HEK293 (cell line): ENCODE data around the gene ATP6V0C.

Experiments
- CTCF ChIP-seq: fragments of 450-650 bp; formaldehyde crosslinking; IDR thresholded peaks from 2 replicates; pipeline ENCODE4 v1.5.1; 2016; ENCODE audit warnings: missing biosample characterization, missing genetic modification characterization
- PATZ1 ChIP-seq: fragments of 450-650 bp; formaldehyde crosslinking; IDR thresholded peaks from 2 replicates; pipeline ENCODE4 v1.5.1; 2016; ENCODE audit warnings: missing biosample characterization, missing genetic modification characterization
- PBX3 ChIP-seq: sonication (generic); formaldehyde crosslinking; IDR thresholded peaks from 2 replicates; pipeline ENCODE4 v1.8.1; 2022; ENCODE audit warnings: mild to moderate bottlenecking, moderate library complexity, missing genetic modification reagents
- REST ChIP-seq: fragments of 450-650 bp; formaldehyde crosslinking; IDR thresholded peaks from 2 replicates; pipeline ENCODE4 v1.5.1; 2016; ENCODE audit warnings: missing biosample characterization, missing genetic modification characterization
- SCRT2 ChIP-seq: fragments of 450-650 bp; formaldehyde crosslinking; IDR thresholded peaks from 2 replicates; pipeline ENCODE4 v1.5.1; 2016; ENCODE audit warnings: missing biosample characterization, missing genetic modification characterization
- SP2 ChIP-seq: fragments of 450-650 bp; formaldehyde crosslinking; IDR thresholded peaks from 2 replicates; pipeline ENCODE4 v1.5.1; 2016; ENCODE audit warnings: missing biosample characterization, missing genetic modification characterization
- TCF7L2 ChIP-seq: IDR thresholded peaks from 2 replicates; pipeline ENCODE4 v1.6.1; 2011; ENCODE audit warnings: low read depth, mild to moderate bottlenecking, inconsistent platforms, low read length, moderate library complexity, borderline replicate concordance
- YY1 ChIP-seq: fragments of 450-650 bp; formaldehyde crosslinking; IDR thresholded peaks from 2 replicates; pipeline ENCODE4 v1.5.1; 2018; ENCODE audit warnings: missing biosample characterization, missing genetic modification characterization
- ZNF146 ChIP-seq: fragments of 450-650 bp; formaldehyde crosslinking; IDR thresholded peaks from 2 replicates; pipeline ENCODE4 v1.5.1; 2016; ENCODE audit warnings: missing biosample characterization, missing genetic modification characterization
- ZNF155 ChIP-seq: fragments of 450-650 bp; formaldehyde crosslinking; IDR thresholded peaks from 2 replicates; pipeline ENCODE4 v1.5.1; 2016; ENCODE audit warnings: missing biosample characterization, missing genetic modification characterization
- ZNF423 ChIP-seq: fragments of 450-650 bp; formaldehyde crosslinking; IDR thresholded peaks from 2 replicates; pipeline ENCODE4 v1.5.1; 2016; ENCODE audit warnings: missing biosample characterization, missing genetic modification characterization
- ZNF571 ChIP-seq: fragments of 450-650 bp; formaldehyde crosslinking; IDR thresholded peaks from 2 replicates; pipeline ENCODE4 v1.5.0; 2017; ENCODE audit warnings: missing biosample characterization, missing genetic modification characterization
- ZNF585B ChIP-seq: fragments of 450-650 bp; formaldehyde crosslinking; IDR thresholded peaks from 2 replicates; pipeline ENCODE4 v1.5.1; 2016; ENCODE audit warnings: missing biosample characterization, missing genetic modification characterization
- ZNF664 ChIP-seq: fragments of 450-650 bp; formaldehyde crosslinking; IDR thresholded peaks from 2 replicates; pipeline ENCODE4 v1.5.1; 2016; ENCODE audit warnings: missing biosample characterization, missing genetic modification characterization

- TF ChIP-seq SCRT2 (tag by site-specific recombination) = no peak
- no peak for TF ChIP-seq YY1
- TF ChIP-seq ZNF423 (tag by site-specific recombination) = no peak
- TF ChIP-seq ZNF155 = no peak
- no peak for TF ChIP-seq SP2 (tag by site-specific recombination)
- no peak for TF ChIP-seq ZNF664 (tag by site-specific recombination)
- no peak for TF ChIP-seq CTCF (tag by site-specific recombination)
- TF ChIP-seq ZNF146 = no peak
- TF ChIP-seq ZNF585B (tag by site-specific recombination) = no peak
- no peak for TF ChIP-seq ZNF571 (tag by site-specific recombination)
- no peak for TF ChIP-seq PBX3 (CRISPR knock-in tag)
- TF ChIP-seq REST (tag by site-specific recombination) = no peak
- no peak for TF ChIP-seq TCF7L2
- no peak for TF ChIP-seq PATZ1 (tag by site-specific recombination)
Measured at GRCh38 chr16:2535625-2536013, 21.9 kb downstream of the ATP6V0C start.
